Measurements from ENCODE around the gene MEGF8. TPM values are rescaled to one million over a fixed set of nuclear protein-coding genes. Genes with fewer than 3 reads are reported as not detected.

Gene MEGF8
- total and polyA plus RNA-seq, 12 donors, result 7.2 to 51.9 (median 29.7) TPM

DNA sequence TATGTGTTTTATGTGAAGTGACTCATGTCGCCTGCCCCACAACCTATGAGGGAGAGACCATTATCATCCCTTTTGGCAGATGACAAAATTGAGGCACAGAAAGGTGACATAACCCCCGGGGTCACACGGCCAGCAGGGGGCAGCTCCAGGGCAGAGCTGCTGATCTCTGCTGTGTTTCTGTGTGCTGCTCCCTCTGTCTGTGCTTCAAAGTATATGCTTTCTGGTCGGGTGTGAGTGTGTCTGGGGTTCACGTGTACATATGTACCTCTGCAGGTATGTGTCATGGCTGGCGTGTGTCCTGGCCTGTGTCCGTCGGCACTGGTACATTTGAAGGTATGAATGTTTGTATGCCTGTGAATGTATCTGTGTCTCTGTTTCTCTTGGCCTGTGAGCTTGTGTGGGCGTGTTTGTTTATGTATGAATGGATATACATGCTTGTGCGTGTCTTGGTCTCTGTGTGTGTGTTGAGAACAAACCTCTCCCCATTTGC lies 94.7 kb downstream of the MEGF8 start:
- Histone ChIP-seq H3K4me1 (replicated peaks in 1 of 2) (peaks cover 29 to 45% of the 10 kb centered on the region in 2 donors), H3K27ac (peak overlapping the region in 2 of 5 donors; percentile 42 to 91), H3K27me3 (no peaks in the 10 kb centered on the region), H3K4me3 (no peak overlapping the region), H3K9me3 (replicated peaks in 1 of 3) (no peaks in the 10 kb centered on the region), H3K36me3 (replicated peaks in 1 of 2) (peaks cover 0 to 3% of the 10 kb centered on the region in 2 donors)
- DNase-seq, result peak in 6 of 7 donors; percentile 57 to 71 (median 62)
- intact Hi-C loops (cut with DNase I), result no loop called here
- 41 to 67% (median 54%) methylated on average over 4 to 10 of the region's 10 CpGs for WGBS, 4 donors
- no peak for TF ChIP-seq POLR2A (IDR thresholded peaks at IDR 0.05)
- TF ChIP-seq, protein P1, sequence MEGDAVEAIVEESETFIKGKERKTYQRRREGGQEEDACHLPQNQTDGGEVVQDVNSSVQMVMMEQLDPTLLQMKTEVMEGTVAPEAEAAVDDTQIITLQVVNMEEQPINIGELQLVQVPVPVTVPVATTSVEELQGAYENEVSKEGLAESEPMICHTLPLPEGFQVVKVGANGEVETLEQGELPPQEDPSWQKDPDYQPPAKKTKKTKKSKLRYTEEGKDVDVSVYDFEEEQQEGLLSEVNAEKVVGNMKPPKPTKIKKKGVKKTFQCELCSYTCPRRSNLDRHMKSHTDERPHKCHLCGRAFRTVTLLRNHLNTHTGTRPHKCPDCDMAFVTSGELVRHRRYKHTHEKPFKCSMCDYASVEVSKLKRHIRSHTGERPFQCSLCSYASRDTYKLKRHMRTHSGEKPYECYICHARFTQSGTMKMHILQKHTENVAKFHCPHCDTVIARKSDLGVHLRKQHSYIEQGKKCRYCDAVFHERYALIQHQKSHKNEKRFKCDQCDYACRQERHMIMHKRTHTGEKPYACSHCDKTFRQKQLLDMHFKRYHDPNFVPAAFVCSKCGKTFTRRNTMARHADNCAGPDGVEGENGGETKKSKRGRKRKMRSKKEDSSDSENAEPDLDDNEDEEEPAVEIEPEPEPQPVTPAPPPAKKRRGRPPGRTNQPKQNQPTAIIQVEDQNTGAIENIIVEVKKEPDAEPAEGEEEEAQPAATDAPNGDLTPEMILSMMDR (IDR thresholded peaks at IDR 0.05), result peak; percentile 14 to 76 (median 54)

DNA sequence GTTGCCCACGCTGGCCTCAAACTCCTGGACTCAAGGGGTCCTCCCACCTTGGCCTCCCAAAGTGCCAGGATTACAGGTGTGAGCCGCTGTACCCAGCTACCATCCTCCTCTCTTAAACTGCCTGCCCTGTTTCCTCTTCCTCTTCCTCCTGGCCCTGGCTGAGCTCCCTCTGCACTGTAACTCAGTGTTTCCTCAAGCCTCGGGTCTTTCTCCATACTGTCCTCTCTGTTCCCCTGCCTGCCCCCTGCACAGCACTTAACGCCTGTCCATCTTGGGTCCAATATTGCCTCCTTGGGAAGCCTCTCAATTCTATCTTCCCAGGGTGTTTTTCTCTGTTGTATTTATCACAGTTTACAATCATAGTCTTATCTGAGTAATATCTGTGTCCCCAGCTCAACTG lies 95.7 kb downstream of the MEGF8 start:
- WGBS, 4 donors, result 49 to 65% (median 58%) methylated on average over 3 to 4 of the region's 4 CpGs
- peaks cover 29 to 45% of the 10 kb centered on the region in 2 donors for H3K4me1 ChIP-seq (replicated peaks in 1 of 2)
- no peaks in the 10 kb centered on the region for H3K9me3 ChIP-seq (replicated peaks in 1 of 3)
- intact Hi-C loops (cut with DNase I), result no loop called here
- H3K4me3 ChIP-seq, result no peak overlapping the region
- no peaks in the 10 kb centered on the region for H3K36me3 ChIP-seq (replicated peaks in 1 of 2)
- TF ChIP-seq, protein P1 (IDR thresholded peaks at IDR 0.05), result no peak
- TF ChIP-seq POLR2A (IDR thresholded peaks at IDR 0.05), result no peak
- no peaks in the 10 kb centered on the region for H3K27me3 ChIP-seq
- peak overlapping the region; percentile 73 to 94 (median 91) for H3K27ac ChIP-seq
- peak in 1 of 7 donors; percentile 26 for DNase-seq

DNA sequence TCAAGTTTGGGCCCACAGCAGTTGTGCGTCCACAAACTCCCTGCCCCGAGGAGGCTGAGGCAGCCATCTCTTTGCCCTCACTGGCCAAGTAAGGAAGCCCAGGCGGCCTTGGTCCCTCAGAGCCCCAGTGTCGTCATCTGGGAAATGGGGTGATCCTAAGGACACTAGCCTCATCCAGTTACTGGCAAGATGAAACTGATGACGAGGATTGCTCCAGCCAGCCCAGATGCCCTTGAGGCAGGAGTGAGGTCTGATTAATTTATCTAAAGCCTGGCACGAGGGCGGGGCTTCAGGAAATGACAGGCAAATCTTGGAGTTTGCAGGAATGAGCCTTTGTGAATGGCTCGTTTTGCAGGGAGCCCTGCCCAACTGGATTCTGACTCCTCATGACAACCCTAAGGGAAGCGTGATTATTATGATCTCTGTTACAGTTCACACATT lies 96.2 kb downstream of the MEGF8 start:
- peak in 1 of 2 donors; percentile 68 for TF ChIP-seq POLR2A (IDR thresholded peaks at IDR 0.05)
- TF ChIP-seq, protein P1 (IDR thresholded peaks at IDR 0.05), result no peak
- DNase-seq, result peak; percentile 89 to 99 (median 97)
- peak overlapping the region; percentile 88 to 94 (median 92) for H3K27ac ChIP-seq
- H3K36me3 ChIP-seq (replicated peaks in 1 of 2), result no peaks in the 10 kb centered on the region
- no peaks in the 10 kb centered on the region for H3K9me3 ChIP-seq (replicated peaks in 1 of 3)
- peaks cover 29 to 45% of the 10 kb centered on the region in 2 donors for H3K4me1 ChIP-seq (replicated peaks in 1 of 2)
- 28 to 49% (median 34%) methylated on average over 6 to 9 of the region's 9 CpGs for WGBS, 4 donors
- no peaks in the 10 kb centered on the region for H3K27me3 ChIP-seq
- intact Hi-C loops (cut with DNase I), result no loop called here
- peak overlapping the region in 1 of 4 donors; percentile 66 for H3K4me3 ChIP-seq

DNA sequence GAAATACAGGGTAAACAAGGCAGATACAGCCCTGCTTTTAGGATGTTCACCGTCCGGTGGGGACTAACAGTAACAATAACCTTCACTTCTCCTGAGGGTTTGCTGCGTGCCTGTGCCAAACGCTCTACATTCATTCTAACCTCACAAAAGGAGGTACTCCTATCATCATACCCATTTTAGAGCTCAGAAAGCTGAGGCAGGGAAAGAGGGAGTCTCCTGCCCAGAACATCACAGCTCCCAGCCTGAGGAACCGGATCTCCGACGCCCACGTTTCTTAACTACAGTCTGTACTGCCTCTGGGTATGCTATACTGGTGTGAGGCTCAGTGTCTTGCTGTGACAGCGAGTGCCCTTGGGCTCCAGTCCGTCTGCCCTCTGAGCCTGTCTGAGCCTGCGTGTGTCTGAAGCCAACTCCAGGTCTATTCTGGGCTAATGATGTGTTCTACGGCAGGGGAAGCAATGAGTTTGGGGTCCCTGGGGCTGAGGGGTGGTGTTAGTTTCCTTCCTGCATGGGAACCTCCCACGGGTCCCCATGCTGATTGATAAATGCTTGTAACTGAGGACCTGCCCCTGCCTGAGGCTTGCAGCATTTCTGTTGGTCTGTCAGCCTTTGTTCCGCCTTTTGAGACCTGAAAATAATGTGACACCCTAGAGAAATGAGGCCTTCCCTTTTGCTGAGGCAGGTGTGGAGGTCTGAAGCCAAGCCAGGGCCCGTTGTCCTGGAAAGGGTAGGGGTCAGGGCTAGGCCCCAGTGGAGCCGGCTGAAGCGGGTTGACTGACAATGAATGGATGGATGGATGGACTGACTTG lies 96.9 kb downstream of the MEGF8 start:
- WGBS, 4 donors, result 26 to 36% (median 30%) methylated on average over 13 to 17 of the region's 17 CpGs
- Histone ChIP-seq H3K36me3 (replicated peaks in 1 of 2) (no peaks in the 10 kb centered on the region), H3K9me3 (replicated peaks in 1 of 3) (no peaks in the 10 kb centered on the region), H3K27me3 (no peaks in the 10 kb centered on the region), H3K27ac (peak overlapping the region; percentile 88 to 94 (median 92)), H3K4me1 (replicated peaks in 1 of 2) (peaks cover 29 to 45% of the 10 kb centered on the region in 2 donors), H3K4me3 (peak overlapping the region in 2 of 4 donors; percentile 26 to 66)
- intact Hi-C loops (cut with DNase I), result no loop called here
- TF ChIP-seq, protein P1 (IDR thresholded peaks at IDR 0.05), result no peak
- TF ChIP-seq POLR2A (IDR thresholded peaks at IDR 0.05), result peak in 1 of 2 donors; percentile 37
- peak in 6 of 7 donors; percentile 46 to 79 (median 71) for DNase-seq
